ENCODE results near the gene STX1A. TPM values are rescaled to one million over a fixed set of nuclear protein-coding genes. Genes with fewer than 3 reads are reported as not detected.

Gene STX1A
- total and polyA plus RNA-seq, 12 donors = 0.52 to 28.1 (median 5.2) TPM

DNA sequence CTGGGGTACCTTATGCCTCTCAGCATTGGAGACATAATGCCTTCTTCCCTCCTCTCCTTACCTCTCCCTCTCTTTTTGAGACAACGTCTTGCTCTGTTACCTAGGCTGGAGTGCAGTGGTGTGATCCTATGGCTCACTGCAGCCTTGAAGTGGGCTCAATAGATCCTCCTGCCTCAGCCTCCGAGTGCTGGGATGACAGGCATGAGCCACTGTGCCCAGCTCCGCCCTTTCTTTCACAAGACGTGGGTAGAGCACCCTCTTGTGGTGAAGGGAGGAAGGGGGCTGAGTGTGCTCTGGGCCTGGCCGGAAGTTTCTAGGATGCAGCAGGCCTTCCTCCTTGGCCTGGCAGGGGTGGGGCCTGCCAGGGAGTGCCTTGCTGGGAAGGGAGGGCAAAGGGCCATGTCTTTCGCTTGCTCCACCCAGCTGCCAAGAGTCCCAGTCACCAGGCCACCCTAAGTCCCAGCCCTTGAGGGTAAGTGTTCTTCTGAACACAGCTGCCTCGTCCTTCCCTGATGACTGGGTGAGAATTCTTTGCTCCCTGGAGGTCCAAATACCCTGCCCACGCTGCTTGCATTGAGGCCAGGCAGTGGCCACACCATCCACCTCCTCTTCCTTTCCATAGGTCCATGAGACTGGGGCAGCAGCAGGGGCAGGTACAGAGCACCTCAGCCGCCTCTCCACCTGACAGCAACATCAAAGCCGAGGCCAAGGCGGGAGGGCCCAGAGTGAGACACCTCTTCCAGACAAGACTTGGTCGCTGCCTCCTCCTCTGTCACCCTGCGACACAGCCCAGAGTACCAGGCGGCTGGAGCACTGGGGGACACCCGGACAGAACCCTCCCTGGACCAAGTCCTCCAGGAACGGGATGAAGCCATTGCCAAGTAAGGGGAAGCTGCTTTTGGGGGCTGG lies 15.4 kb upstream of the STX1A start:
- intact Hi-C loops (cut with DNase I) = no loop called here
- Histone ChIP-seq H3K27me3 (no peaks in the 10 kb centered on the region), H3K27ac (peak overlapping the region in 2 of 5 donors; percentile 49 to 79), H3K36me3 (replicated peaks in 1 of 2) (peaks cover 0 to 7% of the 10 kb centered on the region in 2 donors), H3K4me1 (replicated peaks in 1 of 2) (peaks cover 7 to 8% of the 10 kb centered on the region in 2 donors), H3K9me3 (replicated peaks in 1 of 3) (no peaks in the 10 kb centered on the region), H3K4me3 (no peak overlapping the region)
- peak; percentile 71 to 92 (median 82) for DNase-seq
- TF ChIP-seq POLR2A (IDR thresholded peaks at IDR 0.05) (no peak), CTCF (IDR thresholded peaks at IDR 0.05) (peak; percentile 70 to 93 (median 77))
- 55 to 67% (median 61%) methylated on average over 13 to 16 of the region's 16 CpGs for WGBS, 4 donors

- TF ChIP-seq POLR2A (IDR thresholded peaks at IDR 0.05) (no peak), CTCF (IDR thresholded peaks at IDR 0.05) (no peak)
- 29 to 79% (median 52%) methylated on average over 2 of the region's 2 CpGs for WGBS, 4 donors
- intact Hi-C loops (cut with DNase I) = no loop called here
Observed at GRCh38 chr7:73732397-73732796, 12.9 kb upstream of the STX1A start.

DNA sequence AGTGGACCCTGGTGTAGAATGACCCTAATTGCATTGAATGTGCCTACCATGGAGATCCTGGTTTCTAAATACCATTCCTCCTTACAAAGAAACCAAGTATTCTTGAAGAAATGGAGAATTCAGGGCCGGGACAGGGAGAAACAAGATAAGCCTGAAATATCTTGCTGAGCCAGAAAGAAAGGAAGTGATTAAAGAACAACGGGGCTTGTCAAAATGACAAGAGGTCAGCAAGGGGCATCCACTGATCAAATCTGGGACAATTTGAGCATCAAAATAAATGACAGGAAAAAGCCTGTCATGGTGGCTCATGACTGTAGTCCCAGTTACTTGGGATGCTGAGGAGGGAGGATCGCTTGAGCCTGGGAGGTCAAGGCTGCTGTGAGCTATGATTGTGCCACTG lies 11.0 kb upstream of the STX1A start:
- Histone ChIP-seq H3K27me3 (peaks cover 4% of the 10 kb centered on the region), H3K27ac (no peak overlapping the region), H3K36me3 (replicated peaks in 1 of 2) (peaks cover 0 to under 1% of the 10 kb centered on the region in 2 donors), H3K9me3 (replicated peaks in 1 of 3) (no peaks in the 10 kb centered on the region), H3K4me1 (replicated peaks in 1 of 2) (no peaks in the 10 kb centered on the region), H3K4me3 (no peak overlapping the region)
- intact Hi-C loops (cut with DNase I) = no loop called here
- no peak for TF ChIP-seq CTCF (IDR thresholded peaks at IDR 0.05)
- no peak for TF ChIP-seq POLR2A (IDR thresholded peaks at IDR 0.05)
- DNase-seq = no peak
- 7 to 17% (median 13%) methylated on average over 3 of the region's 3 CpGs for WGBS, 4 donors

More at GRCh38 chr7:73732397-73732796, 12.9 kb upstream of the STX1A start:
- Histone ChIP-seq H3K4me1 (replicated peaks in 1 of 2) (peaks cover 0 to 1% of the 10 kb centered on the region in 2 donors), H3K27me3 (no peaks in the 10 kb centered on the region), H3K9me3 (replicated peaks in 1 of 3) (no peaks in the 10 kb centered on the region), H3K36me3 (replicated peaks in 1 of 2) (peaks cover 0 to 7% of the 10 kb centered on the region in 2 donors), H3K4me3 (no peak overlapping the region), H3K27ac (no peak overlapping the region)
- DNase-seq = no peak

DNA sequence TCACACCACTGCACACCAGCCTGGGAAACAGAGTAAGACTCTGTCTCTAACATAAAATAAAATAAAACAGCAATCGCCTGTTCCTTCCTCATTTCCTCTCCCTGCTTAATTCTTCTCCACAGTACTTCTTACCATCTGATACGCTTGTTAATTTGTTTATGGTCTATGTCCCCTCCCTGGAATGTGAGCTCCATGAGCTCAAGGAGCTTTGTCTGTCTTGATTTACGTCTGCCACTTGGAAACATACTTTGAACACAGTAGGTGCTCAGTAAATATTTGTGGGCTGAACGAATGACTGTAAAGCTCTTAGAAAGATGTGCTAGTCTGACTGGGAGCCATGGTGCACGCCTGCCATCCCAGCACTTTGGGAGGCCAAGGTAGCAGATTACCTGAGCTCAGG lies 9.1 kb upstream of the STX1A start:
- no peak for DNase-seq
- Histone ChIP-seq H3K36me3 (replicated peaks in 1 of 2) (no peaks in the 10 kb centered on the region), H3K27me3 (peaks cover 4% of the 10 kb centered on the region), H3K27ac (no peak overlapping the region), H3K4me3 (no peak overlapping the region), H3K4me1 (replicated peaks in 1 of 2) (no peaks in the 10 kb centered on the region), H3K9me3 (replicated peaks in 1 of 3) (no peaks in the 10 kb centered on the region)
- intact Hi-C loops (cut with DNase I) = loop anchor here in 1 of 2 donors (5.0 kb wide), 1 partner anchor 121 kb away; no protein-coding TSS in a partner anchor
- 39 to 61% (median 52%) methylated on average over 5 of the region's 5 CpGs for WGBS, 4 donors
- TF ChIP-seq CTCF (IDR thresholded peaks at IDR 0.05) = no peak
- no peak for TF ChIP-seq POLR2A (IDR thresholded peaks at IDR 0.05)
